Naive B cell (primary cell): ENCODE data around the gene NDFIP1. TPM values are rescaled to one million over a fixed set of nuclear protein-coding genes. Genes with fewer than 3 reads are reported as not detected.
A peak's percentile ranks its signal among the peaks of the same experiment; 100 is the strongest.

ENCODE experiments used
- ATAC-seq, 2 donors: fragments of 150-1000 bp; cut with Tn5 transposase; 2 replicates each; pipeline ENCODE4 v1.10.0; 2021; ENCODE audit warnings: low read depth in 2 of 2, mild to moderate bottlenecking in 2 of 2, moderate library complexity in 2 of 2
- DNase-seq: peaks from one replicate; pipeline ENCODE4 v3.0.0; 2022
- H3K27ac Mint-ChIP-seq, 6 donors: one replicate each; pipeline ENCODE4 v1.8.0; 2020 to 2022; ENCODE audit warnings: mild to moderate bottlenecking in 6 of 6, mixed read lengths in 6 of 6, moderate library complexity in 5 of 6, inconsistent platforms in 2 of 6
- H3K27me3 Mint-ChIP-seq, 3 donors: one replicate each; pipeline ENCODE4 v1.8.0; 2021 to 2022; ENCODE audit warnings: mixed read lengths in 3 of 3, mild to moderate bottlenecking in 1 of 3
- H3K36me3 Mint-ChIP-seq, 2 donors: one replicate each; pipeline ENCODE4 v1.8.0; 2020 to 2022; ENCODE audit warnings: mixed read lengths in 2 of 2, inconsistent platforms in 1 of 2, mild to moderate bottlenecking in 1 of 2
- H3K4me1 Mint-ChIP-seq, 3 donors: one replicate each; pipeline ENCODE4 v1.8.0; 2020 to 2022; ENCODE audit warnings: mixed read lengths in 3 of 3, inconsistent platforms in 1 of 3, mild to moderate bottlenecking in 1 of 3, moderate library complexity in 1 of 3
- H3K4me3 Mint-ChIP-seq, 8 donors: one replicate each; pipeline ENCODE4 v1.8.0; 2020 to 2022; ENCODE audit warnings: mild to moderate bottlenecking in 8 of 8, mixed read lengths in 8 of 8, moderate library complexity in 8 of 8, inconsistent platforms in 2 of 8
- H3K9me3 Mint-ChIP-seq, 7 donors: one replicate each; pipeline ENCODE4 v1.8.0; 2020 to 2022; ENCODE audit warnings: mixed read lengths in 7 of 7, mild to moderate bottlenecking in 5 of 7, inconsistent platforms in 2 of 7, moderate library complexity in 1 of 7
- polyA plus RNA-seq, 6 donors: library from polyadenylated mRNA; unstranded; fragments of 300-500 nt; fragmentation: Illumina TruSeq; gene quantifications; one replicate each; pipeline ENCODE4 v1.2.3, GENCODE V29; 2021; ENCODE audit warnings: low read depth in 6 of 6

The NDFIP1 gene
- polyA plus RNA-seq, 6 donors from 2014 or later, result 11.8 to 21.1 (median 17.9) TPM

GRCh38 chr5:142156839-142157463 is 48.4 kb downstream of the NDFIP1 start:
- Mint-ChIP-seq H3K4me3 (no peak overlapping the region), H3K27ac (peak overlapping the region in 1 of 6 donors; percentile 62), H3K4me1 (no peaks in the 10 kb centered on the region), H3K36me3 (no peaks in the 10 kb centered on the region), H3K9me3 (no peaks in the 10 kb centered on the region), H3K27me3 (no peaks in the 10 kb centered on the region)
- no peak for DNase-seq
- no peak for ATAC-seq

DNA sequence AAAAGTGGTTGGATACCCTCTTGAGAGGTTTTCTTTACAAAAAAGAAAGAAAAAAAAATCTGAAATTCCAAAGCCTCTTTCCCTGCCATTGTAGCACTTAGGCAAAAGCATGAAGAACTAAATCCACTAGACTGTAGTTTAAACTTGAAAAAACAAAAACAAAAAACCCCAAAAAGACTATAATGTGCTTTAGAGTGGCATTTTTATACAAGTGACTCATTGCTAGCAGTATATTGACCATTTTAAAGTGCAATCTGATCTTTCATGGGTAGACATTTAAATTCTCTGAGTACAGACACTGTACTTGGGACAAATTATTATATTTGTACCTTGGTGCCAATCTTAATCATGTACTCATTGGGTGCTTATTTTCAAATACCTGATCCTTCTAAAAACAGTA is 50.8 kb downstream of the NDFIP1 start:
- Mint-ChIP-seq H3K27me3 (no peaks in the 10 kb centered on the region), H3K4me3 (no peak overlapping the region), H3K4me1 (no peaks in the 10 kb centered on the region), H3K27ac (no peak overlapping the region), H3K9me3 (no peaks in the 10 kb centered on the region), H3K36me3 (no peaks in the 10 kb centered on the region)
- no peak for DNase-seq
- ATAC-seq, result no peak

DNA sequence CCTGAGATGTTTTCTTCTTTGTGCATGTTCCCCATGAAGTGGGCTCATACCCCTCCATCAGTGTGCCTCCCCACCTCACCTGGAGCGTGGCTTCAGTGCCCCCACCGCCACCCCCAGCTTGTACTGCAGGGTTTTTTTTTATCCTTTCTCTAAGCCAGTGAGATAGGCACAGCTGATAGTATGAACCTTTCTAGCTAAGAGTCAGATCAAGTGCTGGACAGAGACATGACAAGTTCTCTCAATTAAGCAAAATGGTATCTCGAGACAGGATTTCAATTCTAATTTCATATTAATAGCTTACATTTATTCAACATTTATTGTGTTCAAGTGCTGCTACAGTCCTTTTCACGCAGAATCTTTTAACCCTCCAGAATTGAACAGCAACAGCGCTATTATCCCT is 55.7 kb downstream of the NDFIP1 start:
- ATAC-seq (no peak), DNase-seq (no peak)
- Mint-ChIP-seq H3K27me3 (peaks cover 0 to under 1% (median 0%) of the 10 kb centered on the region in 3 donors), H3K27ac (no peak overlapping the region), H3K4me1 (no peaks in the 10 kb centered on the region), H3K36me3 (no peaks in the 10 kb centered on the region), H3K4me3 (no peak overlapping the region), H3K9me3 (no peaks in the 10 kb centered on the region)

DNA sequence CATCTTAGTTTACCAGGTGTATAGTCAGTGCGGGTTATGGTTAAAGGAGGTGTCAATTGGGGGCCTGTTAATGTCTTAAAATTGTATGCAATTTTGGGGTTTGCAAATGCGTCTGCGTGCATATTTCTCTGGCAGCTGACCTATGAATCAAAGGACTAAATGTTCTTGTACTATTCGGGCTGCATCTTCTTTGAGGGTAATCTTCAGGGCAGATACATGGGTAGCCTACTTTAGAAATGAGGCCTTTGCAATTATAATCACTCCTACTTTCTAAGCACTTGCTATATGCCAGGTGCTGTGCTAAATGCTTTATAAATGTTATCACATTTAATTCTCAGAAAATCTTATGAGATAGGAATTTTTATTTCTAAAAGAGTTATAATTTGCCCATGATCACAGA is 58.2 kb downstream of the NDFIP1 start:
- H3K4me3 Mint-ChIP-seq, result peak overlapping the region in 1 of 8 donors; percentile 15
- no peaks in the 10 kb centered on the region for H3K9me3 Mint-ChIP-seq
- H3K27ac Mint-ChIP-seq, result no peak overlapping the region
- H3K36me3 Mint-ChIP-seq, result no peaks in the 10 kb centered on the region
- ATAC-seq (no peak), DNase-seq (no peak)
- H3K27me3 Mint-ChIP-seq, result peaks cover 5 to 18% (median 10%) of the 10 kb centered on the region in 3 donors
- no peaks in the 10 kb centered on the region for H3K4me1 Mint-ChIP-seq

GRCh38 chr5:142167458-142167857 is 58.9 kb downstream of the NDFIP1 start:
- Mint-ChIP-seq H3K4me1 (no peaks in the 10 kb centered on the region), H3K4me3 (no peak overlapping the region), H3K9me3 (no peaks in the 10 kb centered on the region), H3K27me3 (peaks cover 6 to 18% (median 10%) of the 10 kb centered on the region in 3 donors), H3K27ac (no peak overlapping the region), H3K36me3 (no peaks in the 10 kb centered on the region)
- no peak for ATAC-seq
- no peak for DNase-seq

DNA sequence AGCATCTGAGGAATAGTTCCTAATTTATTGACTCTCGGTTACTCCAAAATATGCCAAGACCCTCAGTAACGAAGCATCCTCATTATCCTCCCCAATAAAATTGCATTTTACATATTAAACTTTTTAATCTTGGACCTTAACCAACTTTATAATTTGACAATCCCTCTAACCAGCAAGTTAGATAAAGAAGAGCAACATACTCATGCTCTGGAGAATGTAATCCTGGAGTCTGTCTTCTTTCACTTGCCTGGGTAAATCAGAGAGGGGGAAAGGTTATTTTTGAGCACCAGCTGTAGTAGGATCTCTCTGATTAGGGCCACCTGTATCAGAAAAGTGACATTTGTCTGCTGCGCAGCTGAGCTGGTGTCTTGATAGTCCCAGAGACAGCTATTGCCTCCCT is 59.8 kb downstream of the NDFIP1 start:
- Mint-ChIP-seq H3K9me3 (no peaks in the 10 kb centered on the region), H3K4me1 (no peaks in the 10 kb centered on the region)

GRCh38 chr5:142170254-142170953 is 61.8 kb downstream of the NDFIP1 start:
- no peaks in the 10 kb centered on the region for H3K9me3 Mint-ChIP-seq
- no peak overlapping the region for H3K4me3 Mint-ChIP-seq
- H3K4me1 Mint-ChIP-seq, result no peaks in the 10 kb centered on the region
- no peak for ATAC-seq
- DNase-seq, result no peak
- no peaks in the 10 kb centered on the region for H3K36me3 Mint-ChIP-seq
- H3K27ac Mint-ChIP-seq, result peak overlapping the region in 2 of 6 donors; percentile 9 to 71
- peaks cover 10 to 18% (median 18%) of the 10 kb centered on the region in 3 donors for H3K27me3 Mint-ChIP-seq

More for the DNA sequence above, 59.8 kb downstream of the NDFIP1 start:
- ATAC-seq, result no peak
- Mint-ChIP-seq H3K27ac (no peak overlapping the region), H3K27me3 (peaks cover 6 to 18% (median 10%) of the 10 kb centered on the region in 3 donors), H3K4me3 (no peak overlapping the region), H3K36me3 (no peaks in the 10 kb centered on the region)
- no peak for DNase-seq

- ATAC-seq, result no peak
- H3K27me3 Mint-ChIP-seq, result peaks cover 10 to 22% (median 18%) of the 10 kb centered on the region in 3 donors
- H3K4me3 Mint-ChIP-seq, result no peak overlapping the region
- no peaks in the 10 kb centered on the region for H3K36me3 Mint-ChIP-seq
- H3K4me1 Mint-ChIP-seq, result no peaks in the 10 kb centered on the region
- peak overlapping the region in 1 of 6 donors; percentile 28 for H3K27ac Mint-ChIP-seq
- H3K9me3 Mint-ChIP-seq, result no peaks in the 10 kb centered on the region
- no peak for DNase-seq
These were observed 62.7 kb downstream of the NDFIP1 start for GRCh38 chr5:142171270-142171669.

GRCh38 chr5:142175039-142175438 is 66.5 kb downstream of the NDFIP1 start:
- DNase-seq, result no peak
- H3K36me3 Mint-ChIP-seq, result no peaks in the 10 kb centered on the region
- peaks cover 10 to 22% (median 15%) of the 10 kb centered on the region in 3 donors for H3K27me3 Mint-ChIP-seq
- H3K4me3 Mint-ChIP-seq, result no peak overlapping the region
- no peaks in the 10 kb centered on the region for H3K4me1 Mint-ChIP-seq
- no peak overlapping the region for H3K27ac Mint-ChIP-seq
- no peak for ATAC-seq
- H3K9me3 Mint-ChIP-seq, result no peaks in the 10 kb centered on the region

GRCh38 chr5:142175461-142176142 is 67.0 kb downstream of the NDFIP1 start:
- no peaks in the 10 kb centered on the region for H3K36me3 Mint-ChIP-seq
- no peak overlapping the region for H3K4me3 Mint-ChIP-seq
- DNase-seq (no peak), ATAC-seq (no peak)
- H3K27ac Mint-ChIP-seq, result peak overlapping the region in 1 of 6 donors; percentile 85
- no peaks in the 10 kb centered on the region for H3K4me1 Mint-ChIP-seq
- H3K27me3 Mint-ChIP-seq, result peaks cover 8 to 22% (median 10%) of the 10 kb centered on the region in 3 donors
- no peaks in the 10 kb centered on the region for H3K9me3 Mint-ChIP-seq

DNA sequence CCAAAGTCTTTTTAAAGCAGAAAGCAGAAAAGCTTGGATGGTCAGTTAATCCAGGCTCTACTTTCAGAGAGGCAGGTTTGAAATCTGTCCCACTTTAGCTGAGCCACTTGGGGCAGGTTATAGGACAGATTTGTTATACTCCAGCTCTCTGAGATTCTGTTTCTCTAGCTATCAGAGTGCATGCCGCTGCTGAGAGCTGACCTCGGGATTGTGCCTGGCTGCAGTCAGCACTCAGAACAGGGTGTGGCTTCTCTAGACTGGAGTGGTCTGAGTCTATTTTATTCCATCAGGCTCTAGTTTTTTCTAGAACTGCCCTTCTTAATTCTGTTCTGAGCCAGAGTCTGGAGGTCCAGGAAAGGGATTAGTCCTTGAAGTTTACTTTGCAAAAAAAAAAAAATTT is 67.7 kb downstream of the NDFIP1 start:
- Mint-ChIP-seq H3K36me3 (no peaks in the 10 kb centered on the region), H3K27me3 (peaks cover 2 to 22% (median 4%) of the 10 kb centered on the region in 3 donors), H3K9me3 (no peaks in the 10 kb centered on the region), H3K4me3 (no peak overlapping the region), H3K27ac (no peak overlapping the region), H3K4me1 (no peaks in the 10 kb centered on the region)
- DNase-seq, result no peak
- no peak for ATAC-seq

GRCh38 chr5:142178651-142179050 is 70.1 kb downstream of the NDFIP1 start:
- Mint-ChIP-seq H3K27ac (no peak overlapping the region), H3K36me3 (no peaks in the 10 kb centered on the region), H3K4me3 (no peak overlapping the region), H3K27me3 (peaks cover 0 to 26% (median 4%) of the 10 kb centered on the region in 3 donors), H3K9me3 (no peaks in the 10 kb centered on the region), H3K4me1 (no peaks in the 10 kb centered on the region)
- no peak for DNase-seq
- no peak for ATAC-seq

GRCh38 chr5:142179776-142180387 is 71.3 kb downstream of the NDFIP1 start:
- DNase-seq, result no peak

More at GRCh38 chr5:142179776-142180387, 71.3 kb downstream of the NDFIP1 start:
- Mint-ChIP-seq H3K36me3 (no peaks in the 10 kb centered on the region), H3K4me1 (no peaks in the 10 kb centered on the region), H3K27me3 (peaks cover 0 to 18% (median 4%) of the 10 kb centered on the region in 3 donors), H3K4me3 (no peak overlapping the region), H3K9me3 (no peaks in the 10 kb centered on the region), H3K27ac (no peak overlapping the region)
- ATAC-seq, result no peak
